ENCODE data around the gene ANKRD31. TPM values are rescaled to one million over a fixed set of nuclear protein-coding genes. Genes with fewer than 3 reads are reported as not detected.
"Not testable (repeated sequence)": the region's sequence is repeated elsewhere in the genome, so short reads cannot be mapped to it uniquely, and the experiment has no call there.

The ANKRD31 gene
- total RNA-seq, 1 donor from 2014 or later = 0.42 TPM

- TF ChIP-seq, protein P1, sequence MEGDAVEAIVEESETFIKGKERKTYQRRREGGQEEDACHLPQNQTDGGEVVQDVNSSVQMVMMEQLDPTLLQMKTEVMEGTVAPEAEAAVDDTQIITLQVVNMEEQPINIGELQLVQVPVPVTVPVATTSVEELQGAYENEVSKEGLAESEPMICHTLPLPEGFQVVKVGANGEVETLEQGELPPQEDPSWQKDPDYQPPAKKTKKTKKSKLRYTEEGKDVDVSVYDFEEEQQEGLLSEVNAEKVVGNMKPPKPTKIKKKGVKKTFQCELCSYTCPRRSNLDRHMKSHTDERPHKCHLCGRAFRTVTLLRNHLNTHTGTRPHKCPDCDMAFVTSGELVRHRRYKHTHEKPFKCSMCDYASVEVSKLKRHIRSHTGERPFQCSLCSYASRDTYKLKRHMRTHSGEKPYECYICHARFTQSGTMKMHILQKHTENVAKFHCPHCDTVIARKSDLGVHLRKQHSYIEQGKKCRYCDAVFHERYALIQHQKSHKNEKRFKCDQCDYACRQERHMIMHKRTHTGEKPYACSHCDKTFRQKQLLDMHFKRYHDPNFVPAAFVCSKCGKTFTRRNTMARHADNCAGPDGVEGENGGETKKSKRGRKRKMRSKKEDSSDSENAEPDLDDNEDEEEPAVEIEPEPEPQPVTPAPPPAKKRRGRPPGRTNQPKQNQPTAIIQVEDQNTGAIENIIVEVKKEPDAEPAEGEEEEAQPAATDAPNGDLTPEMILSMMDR (IDR thresholded peaks at IDR 0.05; ENCODE audit: partially characterized antibody, unreplicated experiment) = no peak
- Mint-ChIP-seq H3K4me3 (ENCODE audit: unreplicated experiment) (no peak overlapping the region), H3K27me3 (ENCODE audit: unreplicated experiment) (no peaks in the 10 kb centered on the region), H3K27ac (ENCODE audit: unreplicated experiment) (no peak overlapping the region), H3K36me3 (ENCODE audit: unreplicated experiment) (peaks cover 10% of the 10 kb centered on the region), H3K9me3 (ENCODE audit: unreplicated experiment) (peaks cover 7% of the 10 kb centered on the region), H3K4me1 (ENCODE audit: low read depth, unreplicated experiment) (peaks cover 6% of the 10 kb centered on the region)
- no peak for DNase-seq
Measured at GRCh38 chr5:75274486-75274885, 37.8 kb upstream of the ANKRD31 start.

GRCh38 chr5:75270605-75271004 lies 33.9 kb upstream of the ANKRD31 start:
- H3K4me1 Mint-ChIP-seq (ENCODE audit: low read depth, unreplicated experiment); H3K27ac Mint-ChIP-seq (ENCODE audit: unreplicated experiment); DNase-seq; H3K4me3 Mint-ChIP-seq (ENCODE audit: unreplicated experiment); H3K27me3 Mint-ChIP-seq (ENCODE audit: unreplicated experiment): not testable (repeated sequence)
- Mint-ChIP-seq H3K36me3 (ENCODE audit: unreplicated experiment) (peaks cover 17% of the 10 kb centered on the region), H3K9me3 (ENCODE audit: unreplicated experiment) (peaks cover 11% of the 10 kb centered on the region)

GRCh38 chr5:75265731-75266130 lies 29.1 kb upstream of the ANKRD31 start:
- Mint-ChIP-seq H3K4me3 (ENCODE audit: unreplicated experiment) (no peak overlapping the region), H3K36me3 (ENCODE audit: unreplicated experiment) (peaks cover 7% of the 10 kb centered on the region), H3K4me1 (ENCODE audit: low read depth, unreplicated experiment) (no peaks in the 10 kb centered on the region), H3K27ac (ENCODE audit: unreplicated experiment) (no peak overlapping the region), H3K27me3 (ENCODE audit: unreplicated experiment) (peaks cover 2% of the 10 kb centered on the region), H3K9me3 (ENCODE audit: unreplicated experiment) (peaks cover 4% of the 10 kb centered on the region)
- TF ChIP-seq, protein P1 (IDR thresholded peaks at IDR 0.05; ENCODE audit: partially characterized antibody, unreplicated experiment) = no peak
- DNase-seq = no peak

DNA sequence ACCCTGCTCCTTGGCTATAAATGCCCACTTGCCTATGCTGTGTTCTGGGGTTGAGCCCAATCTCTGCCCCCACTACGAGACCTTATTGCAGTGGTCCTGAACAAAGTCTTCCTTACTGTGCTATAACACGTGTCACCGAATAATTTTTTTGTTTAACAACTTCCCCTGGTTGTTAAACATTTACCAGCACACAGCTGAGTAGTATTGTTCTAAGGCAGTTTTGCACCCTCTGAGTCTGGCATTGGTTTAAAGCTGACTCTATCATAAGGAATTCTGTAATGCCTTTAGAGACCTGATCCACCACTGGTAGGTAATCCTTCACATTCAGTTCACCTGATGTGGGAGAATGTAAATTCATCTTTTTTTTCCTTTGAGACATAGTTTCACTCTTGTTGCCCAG lies 25.6 kb upstream of the ANKRD31 start:
- Mint-ChIP-seq H3K27ac (ENCODE audit: unreplicated experiment) (no peak overlapping the region), H3K36me3 (ENCODE audit: unreplicated experiment) (no peaks in the 10 kb centered on the region), H3K4me1 (ENCODE audit: low read depth, unreplicated experiment) (no peaks in the 10 kb centered on the region), H3K4me3 (ENCODE audit: unreplicated experiment) (no peak overlapping the region), H3K9me3 (ENCODE audit: unreplicated experiment) (no peaks in the 10 kb centered on the region), H3K27me3 (ENCODE audit: unreplicated experiment) (no peaks in the 10 kb centered on the region)
- TF ChIP-seq, protein P1 (IDR thresholded peaks at IDR 0.05; ENCODE audit: partially characterized antibody, unreplicated experiment) = no peak
- no peak for DNase-seq

DNA sequence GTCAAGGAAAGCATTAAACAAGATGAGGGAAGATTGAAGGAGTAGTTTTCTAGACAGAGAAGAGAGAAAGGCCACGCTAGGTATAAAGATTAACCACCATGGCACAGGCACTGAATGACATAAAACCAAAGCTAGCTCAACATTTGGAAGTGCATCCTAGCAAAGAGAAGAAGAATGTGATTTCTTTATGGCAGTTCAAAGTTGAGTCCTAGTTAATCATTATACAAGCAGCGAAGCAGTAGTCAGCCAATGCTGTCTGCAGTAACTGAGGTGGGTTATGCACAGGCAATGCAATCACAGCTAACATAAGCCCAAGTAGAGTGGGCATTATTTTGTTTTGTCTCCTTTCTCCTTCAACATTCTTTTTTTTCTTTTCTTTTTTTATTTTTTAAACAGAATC lies 24.0 kb upstream of the ANKRD31 start:
- peaks cover 3% of the 10 kb centered on the region for H3K27me3 Mint-ChIP-seq (ENCODE audit: unreplicated experiment)
- H3K4me3 Mint-ChIP-seq (ENCODE audit: unreplicated experiment) = no peak overlapping the region
- H3K27ac Mint-ChIP-seq (ENCODE audit: unreplicated experiment) = no peak overlapping the region
- peaks cover 2% of the 10 kb centered on the region for H3K9me3 Mint-ChIP-seq (ENCODE audit: unreplicated experiment)
- peaks cover 15% of the 10 kb centered on the region for H3K36me3 Mint-ChIP-seq (ENCODE audit: unreplicated experiment)
- H3K4me1 Mint-ChIP-seq (ENCODE audit: low read depth, unreplicated experiment) = no peaks in the 10 kb centered on the region
- DNase-seq = no peak
- TF ChIP-seq, protein P1 (IDR thresholded peaks at IDR 0.05; ENCODE audit: partially characterized antibody, unreplicated experiment) = no peak

- H3K27me3 Mint-ChIP-seq (ENCODE audit: unreplicated experiment); H3K36me3 Mint-ChIP-seq (ENCODE audit: unreplicated experiment); H3K9me3 Mint-ChIP-seq (ENCODE audit: unreplicated experiment); H3K4me1 Mint-ChIP-seq (ENCODE audit: low read depth, unreplicated experiment); DNase-seq; H3K4me3 Mint-ChIP-seq (ENCODE audit: unreplicated experiment); H3K27ac Mint-ChIP-seq (ENCODE audit: unreplicated experiment): not testable (repeated sequence)
Measured at GRCh38 chr5:75250452-75250851, 13.8 kb upstream of the ANKRD31 start.

All from glutamatergic neuron (in vitro differentiated cells).